Mucosa of rectum (tissue), 2 donors: Measurements from ENCODE around the gene PSME3IP1.
A peak's percentile ranks its signal among the peaks of the same experiment; 100 is the strongest.

Experiments
- H3K27ac ChIP-seq, 2 donors: one replicate each; pipeline ENCODE4 v1.7.0; 2013; ENCODE audit warnings: inconsistent platforms in 2 of 2, low read depth in 2 of 2, low read length in 2 of 2
- H3K27me3 ChIP-seq, 2 donors: one replicate each; pipeline ENCODE4 v1.7.0; 2013; ENCODE audit warnings: low read length in 2 of 2; ENCODE audit not compliant: control insufficient read depth in 2 of 2, insufficient read depth in 2 of 2
- H3K36me3 ChIP-seq, 2 donors: one replicate each; pipeline ENCODE4 v1.7.0; 2013; ENCODE audit warnings: low read length in 2 of 2; ENCODE audit not compliant: control insufficient read depth in 2 of 2, insufficient read depth in 2 of 2
- H3K4me1 ChIP-seq, 2 donors: one replicate each; pipeline ENCODE4 v1.7.0; 2013; ENCODE audit warnings: low read length in 2 of 2, mild to moderate bottlenecking in 1 of 2; ENCODE audit not compliant: control insufficient read depth in 2 of 2, insufficient read depth in 2 of 2
- H3K4me3 ChIP-seq, 2 donors: one replicate each; pipeline ENCODE4 v1.7.0; 2013; ENCODE audit warnings: low read length in 2 of 2
- H3K9ac ChIP-seq, 2 donors: one replicate each; pipeline ENCODE4 v1.7.0; 2013; ENCODE audit warnings: low read length in 2 of 2, low read depth in 1 of 2, mild to moderate bottlenecking in 1 of 2
- H3K9me3 ChIP-seq, 2 donors: one replicate each; pipeline ENCODE4 v1.7.0; 2013; ENCODE audit warnings: low read length in 2 of 2; ENCODE audit not compliant: control insufficient read depth in 2 of 2
- donor health status: healthy.
- donor health status: Normal muscosa, but diverticular disease.

PSME3IP1 gene

GRCh38 chr16:57147381-57148221 lies 38.2 kb downstream of the PSME3IP1 start:
- H3K4me3 ChIP-seq, result no peak overlapping the region
- H3K27ac ChIP-seq, result no peak overlapping the region
- no peak overlapping the region for H3K9ac ChIP-seq
- peaks cover 8 to 16% of the 10 kb centered on the region in 2 donors for H3K36me3 ChIP-seq
- peaks cover 14 to 17% of the 10 kb centered on the region in 2 donors for H3K4me1 ChIP-seq
- no peaks in the 10 kb centered on the region for H3K9me3 ChIP-seq
- no peaks in the 10 kb centered on the region for H3K27me3 ChIP-seq

GRCh38 chr16:57146735-57147134 lies 39.1 kb downstream of the PSME3IP1 start:
- Histone ChIP-seq H3K9me3 (no peaks in the 10 kb centered on the region), H3K27me3 (no peaks in the 10 kb centered on the region), H3K4me3 (no peak overlapping the region), H3K9ac (no peak overlapping the region), H3K36me3 (peaks cover 0 to 9% of the 10 kb centered on the region in 2 donors), H3K4me1 (peaks cover 19 to 22% of the 10 kb centered on the region in 2 donors), H3K27ac (no peak overlapping the region)

DNA sequence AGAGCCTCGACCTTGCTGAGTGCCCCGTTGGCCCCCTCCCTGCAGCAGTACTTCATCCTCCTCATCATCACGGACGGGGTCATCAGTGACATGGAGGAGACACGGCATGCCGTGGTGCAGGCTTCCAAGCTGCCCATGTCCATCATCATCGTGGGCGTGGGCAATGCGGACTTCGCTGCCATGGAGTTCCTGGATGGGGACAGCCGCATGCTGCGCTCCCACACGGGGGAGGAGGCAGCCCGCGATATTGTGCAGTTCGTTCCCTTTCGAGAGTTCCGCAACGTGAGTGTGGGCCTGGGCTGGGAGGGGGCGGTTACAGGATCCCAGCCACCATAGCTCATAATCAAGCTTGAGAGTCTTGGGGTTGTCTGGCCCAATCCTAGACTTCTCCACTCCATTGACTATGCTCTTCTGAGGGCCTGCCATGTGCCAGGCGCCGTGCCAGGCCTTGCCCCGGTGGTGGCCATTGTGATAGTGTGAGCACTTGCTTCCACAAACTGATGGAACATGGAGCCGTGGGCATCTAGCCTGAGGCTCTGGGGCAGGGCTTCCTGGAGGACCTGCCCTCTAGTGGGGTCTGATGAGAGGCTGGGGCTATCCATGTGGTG lies 39.7 kb downstream of the PSME3IP1 start:
- no peaks in the 10 kb centered on the region for H3K9me3 ChIP-seq
- H3K4me1 ChIP-seq, result peaks cover 21 to 22% of the 10 kb centered on the region in 2 donors
- peaks cover 0 to 9% of the 10 kb centered on the region in 2 donors for H3K36me3 ChIP-seq
- no peak overlapping the region for H3K9ac ChIP-seq
- H3K27ac ChIP-seq, result no peak overlapping the region
- no peaks in the 10 kb centered on the region for H3K27me3 ChIP-seq
- H3K4me3 ChIP-seq, result no peak overlapping the region

GRCh38 chr16:57145046-57146021 lies 40.5 kb downstream of the PSME3IP1 start:
- H3K36me3 ChIP-seq, result peaks cover 0 to 9% of the 10 kb centered on the region in 2 donors
- H3K9me3 ChIP-seq, result no peaks in the 10 kb centered on the region
- no peaks in the 10 kb centered on the region for H3K27me3 ChIP-seq
- H3K27ac ChIP-seq, result no peak overlapping the region
- H3K4me1 ChIP-seq, result peaks cover 27% of the 10 kb centered on the region in 2 donors
- no peak overlapping the region for H3K4me3 ChIP-seq
- no peak overlapping the region for H3K9ac ChIP-seq

- no peak overlapping the region for H3K4me3 ChIP-seq
Measured at GRCh38 chr16:57144027-57144426, 41.8 kb downstream of the PSME3IP1 start.

GRCh38 chr16:57143149-57143921 lies 42.5 kb downstream of the PSME3IP1 start:
- H3K4me3 ChIP-seq, result no peak overlapping the region
- H3K27ac ChIP-seq, result peak overlapping the region in 1 of 2 donors; percentile 20
- H3K27me3 ChIP-seq, result no peaks in the 10 kb centered on the region
- peaks cover 0 to 3% of the 10 kb centered on the region in 2 donors for H3K36me3 ChIP-seq
- H3K9ac ChIP-seq, result peak overlapping the region; percentile 17 to 50
- no peaks in the 10 kb centered on the region for H3K9me3 ChIP-seq
- peaks cover 28 to 37% of the 10 kb centered on the region in 2 donors for H3K4me1 ChIP-seq

More at GRCh38 chr16:57144027-57144426, 41.8 kb downstream of the PSME3IP1 start:
- no peak overlapping the region for H3K9ac ChIP-seq
- H3K27ac ChIP-seq, result peak overlapping the region in 1 of 2 donors; percentile 25
- no peaks in the 10 kb centered on the region for H3K27me3 ChIP-seq
- peaks cover 0 to 7% of the 10 kb centered on the region in 2 donors for H3K36me3 ChIP-seq
- peaks cover 28 to 37% of the 10 kb centered on the region in 2 donors for H3K4me1 ChIP-seq
- no peaks in the 10 kb centered on the region for H3K9me3 ChIP-seq

DNA sequence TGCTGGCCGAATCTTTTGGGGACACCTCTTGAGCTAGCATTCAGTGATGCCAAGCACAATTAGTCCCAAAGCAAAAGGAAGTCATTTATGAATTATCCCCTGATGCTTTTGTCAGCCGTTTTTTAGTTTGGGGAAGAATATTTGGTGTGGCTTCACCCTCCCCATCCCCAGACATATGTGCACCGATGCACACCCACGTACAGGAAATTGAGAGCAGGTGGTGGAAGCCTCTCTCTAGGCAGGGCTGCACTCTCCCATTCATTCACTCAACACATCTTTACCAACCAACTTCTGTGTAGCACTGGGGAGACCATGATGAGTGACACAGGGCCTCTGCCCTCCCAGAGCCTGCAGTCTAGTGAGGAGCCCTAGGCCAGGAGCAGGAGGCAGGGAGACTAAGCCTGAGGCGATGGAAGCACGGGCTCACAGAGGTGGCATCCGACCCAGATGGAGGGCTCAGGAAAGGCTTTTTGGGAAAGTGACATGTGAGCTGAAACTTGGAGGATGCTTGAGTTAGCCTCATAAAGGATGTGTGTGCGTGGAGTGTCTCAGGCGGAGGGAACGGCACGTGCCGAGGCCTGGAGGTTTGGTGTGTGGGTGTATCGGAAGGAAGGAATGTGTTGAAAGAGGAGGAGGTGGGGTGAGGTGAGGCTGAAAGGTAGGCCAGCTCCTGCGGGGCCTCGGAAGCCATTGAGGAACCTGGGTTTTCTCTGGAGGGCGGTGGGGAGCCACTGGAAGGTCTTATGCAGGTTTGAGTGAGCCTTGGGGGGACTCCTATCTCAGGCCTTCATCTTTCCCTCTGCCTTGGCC lies 43.8 kb downstream of the PSME3IP1 start:
- H3K27me3 ChIP-seq, result no peaks in the 10 kb centered on the region
- H3K4me3 ChIP-seq, result no peak overlapping the region
- H3K4me1 ChIP-seq, result peaks cover 24 to 37% of the 10 kb centered on the region in 2 donors
- H3K36me3 ChIP-seq, result peaks cover 0 to 1% of the 10 kb centered on the region in 2 donors
- H3K27ac ChIP-seq, result no peak overlapping the region
- no peaks in the 10 kb centered on the region for H3K9me3 ChIP-seq
- no peak overlapping the region for H3K9ac ChIP-seq

GRCh38 chr16:57140931-57141668 lies 44.7 kb downstream of the PSME3IP1 start:
- Histone ChIP-seq H3K27ac (no peak overlapping the region), H3K9ac (no peak overlapping the region), H3K4me1 (peaks cover 24 to 37% of the 10 kb centered on the region in 2 donors)

More at GRCh38 chr16:57140931-57141668, 44.7 kb downstream of the PSME3IP1 start:
- H3K27me3 ChIP-seq, result no peaks in the 10 kb centered on the region
- no peaks in the 10 kb centered on the region for H3K9me3 ChIP-seq
- peaks cover 0 to 4% of the 10 kb centered on the region in 2 donors for H3K36me3 ChIP-seq
- H3K4me3 ChIP-seq, result no peak overlapping the region
